Stimulated activated memory B cell treated with anti-CD40 and anti-IgM and Interleukin-4, amounts not matched to agents 10 μg/mL and 1 μg/mL and 100 μg/mL, for 72 hours (primary cell): Measurements from ENCODE around the gene SYNDIG1.

Source experiments
- ATAC-seq: fragments of 150-1000 bp; cut with Tn5 transposase; 2 replicates; pipeline ENCODE4 v1.10.0; 2021
- H3K27ac Mint-ChIP-seq: one replicate; pipeline ENCODE4 v1.8.0; 2022; ENCODE audit warnings: mild to moderate bottlenecking, mixed read lengths
- H3K27me3 Mint-ChIP-seq: one replicate; pipeline ENCODE4 v1.8.0; 2022; ENCODE audit warnings: mixed read lengths
- H3K36me3 Mint-ChIP-seq: one replicate; pipeline ENCODE4 v1.8.0; 2022; ENCODE audit warnings: mixed read lengths
- H3K4me1 Mint-ChIP-seq: one replicate; pipeline ENCODE4 v1.8.0; 2022; ENCODE audit warnings: mixed read lengths
- H3K4me3 Mint-ChIP-seq: one replicate; pipeline ENCODE4 v1.8.0; 2022; ENCODE audit warnings: mild to moderate bottlenecking, moderate library complexity, mixed read lengths
- H3K9me3 Mint-ChIP-seq: one replicate; pipeline ENCODE4 v1.8.0; 2022; ENCODE audit warnings: mixed read lengths

Gene SYNDIG1

GRCh38 chr20:24690408-24690807, 221.0 kb downstream of the SYNDIG1 start:
- Mint-ChIP-seq H3K27ac (no peak overlapping the region), H3K4me3 (no peak overlapping the region), H3K4me1 (no peaks in the 10 kb centered on the region), H3K9me3 (peaks cover 8% of the 10 kb centered on the region), H3K36me3 (no peaks in the 10 kb centered on the region), H3K27me3 (peaks cover 8% of the 10 kb centered on the region)
- ATAC-seq = no peak

- Mint-ChIP-seq H3K9me3 (peaks cover 8% of the 10 kb centered on the region), H3K27ac (no peak overlapping the region), H3K27me3 (peaks cover 8% of the 10 kb centered on the region)
Measured at GRCh38 chr20:24691901-24692351, 222.5 kb downstream of the SYNDIG1 start.

GRCh38 chr20:24692446-24693200, 223.2 kb downstream of the SYNDIG1 start:
- ATAC-seq = no peak
- no peaks in the 10 kb centered on the region for H3K4me1 Mint-ChIP-seq
- H3K27me3 Mint-ChIP-seq = peaks cover 8% of the 10 kb centered on the region
- H3K9me3 Mint-ChIP-seq = peaks cover 6% of the 10 kb centered on the region
- no peaks in the 10 kb centered on the region for H3K36me3 Mint-ChIP-seq
- no peak overlapping the region for H3K27ac Mint-ChIP-seq
- H3K4me3 Mint-ChIP-seq = no peak overlapping the region

More at GRCh38 chr20:24691901-24692351, 222.5 kb downstream of the SYNDIG1 start:
- no peaks in the 10 kb centered on the region for H3K4me1 Mint-ChIP-seq
- no peaks in the 10 kb centered on the region for H3K36me3 Mint-ChIP-seq
- ATAC-seq = no peak
- H3K4me3 Mint-ChIP-seq = no peak overlapping the region

GRCh38 chr20:24693466-24694156, 224.2 kb downstream of the SYNDIG1 start:
- H3K9me3 Mint-ChIP-seq = peaks cover 4% of the 10 kb centered on the region

GRCh38 chr20:24694157-24694726, 224.8 kb downstream of the SYNDIG1 start:
- Mint-ChIP-seq H3K4me1 (peaks cover 11% of the 10 kb centered on the region), H3K36me3 (no peaks in the 10 kb centered on the region), H3K27me3 (peaks cover 8% of the 10 kb centered on the region), H3K27ac (no peak overlapping the region), H3K9me3 (peaks cover 4% of the 10 kb centered on the region), H3K4me3 (no peak overlapping the region)
- ATAC-seq = no peak

More at GRCh38 chr20:24693466-24694156, 224.2 kb downstream of the SYNDIG1 start:
- Mint-ChIP-seq H3K27ac (no peak overlapping the region), H3K36me3 (no peaks in the 10 kb centered on the region), H3K27me3 (peaks cover 8% of the 10 kb centered on the region), H3K4me3 (no peak overlapping the region), H3K4me1 (peaks cover 8% of the 10 kb centered on the region)
- ATAC-seq = no peak

GRCh38 chr20:24694727-24695528, 225.5 kb downstream of the SYNDIG1 start:
- H3K27me3 Mint-ChIP-seq = peaks cover 8% of the 10 kb centered on the region
- H3K36me3 Mint-ChIP-seq = no peaks in the 10 kb centered on the region
- H3K4me1 Mint-ChIP-seq = peaks cover 11% of the 10 kb centered on the region
- no peak overlapping the region for H3K27ac Mint-ChIP-seq
- H3K4me3 Mint-ChIP-seq = no peak overlapping the region
- no peak for ATAC-seq
- no peaks in the 10 kb centered on the region for H3K9me3 Mint-ChIP-seq

- Mint-ChIP-seq H3K27ac (no peak overlapping the region), H3K4me1 (peaks cover 11% of the 10 kb centered on the region), H3K9me3 (no peaks in the 10 kb centered on the region), H3K4me3 (no peak overlapping the region), H3K27me3 (peaks cover 8% of the 10 kb centered on the region), H3K36me3 (no peaks in the 10 kb centered on the region)
- ATAC-seq = no peak
Measured at GRCh38 chr20:24695529-24696225, 226.2 kb downstream of the SYNDIG1 start.

- no peak for ATAC-seq
Measured at GRCh38 chr20:24696396-24696795, 227.0 kb downstream of the SYNDIG1 start.

GRCh38 chr20:24697411-24697810, 228.0 kb downstream of the SYNDIG1 start:
- H3K27me3 Mint-ChIP-seq = peaks cover 1% of the 10 kb centered on the region
- no peaks in the 10 kb centered on the region for H3K9me3 Mint-ChIP-seq
- no peaks in the 10 kb centered on the region for H3K36me3 Mint-ChIP-seq
- H3K4me3 Mint-ChIP-seq = no peak overlapping the region
- peaks cover 11% of the 10 kb centered on the region for H3K4me1 Mint-ChIP-seq
- no peak for ATAC-seq
- no peak overlapping the region for H3K27ac Mint-ChIP-seq

More at GRCh38 chr20:24696396-24696795, 227.0 kb downstream of the SYNDIG1 start:
- Mint-ChIP-seq H3K4me1 (peaks cover 11% of the 10 kb centered on the region), H3K36me3 (no peaks in the 10 kb centered on the region), H3K27me3 (peaks cover 8% of the 10 kb centered on the region), H3K9me3 (no peaks in the 10 kb centered on the region), H3K4me3 (no peak overlapping the region), H3K27ac (no peak overlapping the region)

GRCh38 chr20:24698189-24698588, 228.8 kb downstream of the SYNDIG1 start:
- no peak overlapping the region for H3K4me3 Mint-ChIP-seq
- ATAC-seq = peak; percentile 69
- H3K27me3 Mint-ChIP-seq = no peaks in the 10 kb centered on the region
- H3K36me3 Mint-ChIP-seq = no peaks in the 10 kb centered on the region
- H3K4me1 Mint-ChIP-seq = peaks cover 11% of the 10 kb centered on the region
- H3K27ac Mint-ChIP-seq = no peak overlapping the region
- H3K9me3 Mint-ChIP-seq = no peaks in the 10 kb centered on the region

- H3K27me3 Mint-ChIP-seq = no peaks in the 10 kb centered on the region
- H3K36me3 Mint-ChIP-seq = no peaks in the 10 kb centered on the region
- H3K4me1 Mint-ChIP-seq = peaks cover 11% of the 10 kb centered on the region
- H3K4me3 Mint-ChIP-seq = no peak overlapping the region
- ATAC-seq = no peak
- no peak overlapping the region for H3K27ac Mint-ChIP-seq
- no peaks in the 10 kb centered on the region for H3K9me3 Mint-ChIP-seq
Measured at GRCh38 chr20:24698706-24699206, 229.3 kb downstream of the SYNDIG1 start.

GRCh38 chr20:24699321-24700165, 230.1 kb downstream of the SYNDIG1 start:
- Mint-ChIP-seq H3K9me3 (no peaks in the 10 kb centered on the region), H3K27me3 (no peaks in the 10 kb centered on the region), H3K36me3 (no peaks in the 10 kb centered on the region), H3K27ac (no peak overlapping the region), H3K4me3 (no peak overlapping the region), H3K4me1 (peaks cover 11% of the 10 kb centered on the region)
- no peak for ATAC-seq

- no peak overlapping the region for H3K27ac Mint-ChIP-seq
- no peaks in the 10 kb centered on the region for H3K36me3 Mint-ChIP-seq
- peaks cover 11% of the 10 kb centered on the region for H3K4me1 Mint-ChIP-seq
- no peaks in the 10 kb centered on the region for H3K9me3 Mint-ChIP-seq
- H3K4me3 Mint-ChIP-seq = no peak overlapping the region
- ATAC-seq = no peak
- no peaks in the 10 kb centered on the region for H3K27me3 Mint-ChIP-seq
Measured at GRCh38 chr20:24700166-24700860, 230.9 kb downstream of the SYNDIG1 start.
